HG03280 (cell line): ENCODE results near the gene PEX26.
"Not testable (repeated sequence)": the region's sequence is repeated elsewhere in the genome, so short reads cannot be mapped to it uniquely, and the experiment has no call there.

ENCODE experiments used
- ATAC-seq: cut with Tn5 transposase; IDR thresholded peaks from one replicate; pipeline ENCODE4 v1.9.1; 2021; ENCODE audit warnings: mild to moderate bottlenecking, moderate library complexity; ENCODE audit not compliant: unreplicated experiment

Gene PEX26

DNA sequence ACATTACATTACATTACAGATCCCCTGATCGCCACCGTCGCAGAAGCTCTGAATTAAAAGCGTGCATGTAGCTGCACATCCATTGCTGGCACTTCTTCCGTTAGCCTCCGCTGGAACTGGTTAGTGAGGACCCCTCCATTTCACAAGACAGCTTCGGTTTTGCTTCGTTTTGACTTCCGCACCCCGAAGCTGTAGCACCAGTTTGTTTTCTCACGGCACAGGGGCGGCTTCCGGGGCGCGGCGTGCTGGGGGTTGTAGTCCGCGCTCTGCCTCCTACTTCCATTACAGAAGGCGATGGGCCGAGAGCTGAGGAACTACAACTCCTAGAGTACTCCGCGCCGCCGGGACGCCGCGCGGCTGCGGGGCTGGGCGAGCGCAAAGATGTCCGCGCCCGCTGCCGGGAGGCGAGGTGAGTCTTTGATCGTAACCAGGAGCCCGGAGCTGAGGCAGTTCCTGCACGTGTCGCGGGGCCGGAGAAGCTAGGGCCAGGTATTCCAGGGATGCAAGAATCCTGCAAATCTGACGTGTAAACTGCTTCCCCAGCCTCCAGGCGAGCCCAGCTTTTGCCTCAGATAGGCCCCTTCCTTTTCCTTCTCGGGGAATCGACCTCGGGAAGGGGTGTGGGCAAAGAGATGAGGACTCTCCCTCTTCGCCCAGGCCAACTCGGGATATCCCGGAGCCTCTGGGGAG, at the start of gene PEX26:
PEX26 (plus strand) TSS at position 352 of the 690 bp plus-strand sequence. CDS start 387 bp downstream, outside the sequence.
- peak; percentile 89 for ATAC-seq

DNA sequence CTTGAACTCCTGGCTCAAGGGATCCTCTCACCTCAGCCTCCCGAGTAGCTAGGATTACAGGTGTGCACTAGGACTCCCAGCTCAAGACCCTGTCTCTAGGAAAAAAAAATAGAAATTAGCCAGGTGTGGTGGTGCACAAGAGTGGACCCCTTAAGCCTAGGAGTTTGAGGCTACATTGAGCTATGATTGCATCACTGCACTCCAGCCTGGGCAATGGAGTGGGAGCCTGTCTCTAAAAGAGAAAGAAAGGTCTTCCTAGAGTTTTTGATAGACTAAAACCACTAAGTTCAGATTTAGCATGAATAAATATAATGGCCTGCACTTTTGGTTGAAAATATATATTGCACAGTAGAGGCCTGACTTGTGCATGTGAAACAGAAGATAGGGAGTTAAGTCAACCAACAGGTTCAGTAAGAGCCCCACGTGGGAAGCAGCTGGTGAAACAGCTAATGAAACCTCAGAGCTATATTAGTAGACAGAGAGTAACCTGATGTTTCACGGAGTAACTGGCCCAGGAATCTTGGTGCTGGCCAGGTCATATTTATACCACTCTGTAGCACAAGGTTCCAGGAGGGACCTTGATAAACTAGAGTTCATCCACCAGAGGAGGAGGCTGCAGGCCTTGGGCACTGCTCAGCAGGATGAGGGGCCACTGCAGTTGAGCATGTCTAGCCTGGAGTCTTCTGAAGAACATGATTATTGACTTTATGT, 48.8 kb upstream of the PEX26 start:
- peak; percentile 46 for ATAC-seq

DNA sequence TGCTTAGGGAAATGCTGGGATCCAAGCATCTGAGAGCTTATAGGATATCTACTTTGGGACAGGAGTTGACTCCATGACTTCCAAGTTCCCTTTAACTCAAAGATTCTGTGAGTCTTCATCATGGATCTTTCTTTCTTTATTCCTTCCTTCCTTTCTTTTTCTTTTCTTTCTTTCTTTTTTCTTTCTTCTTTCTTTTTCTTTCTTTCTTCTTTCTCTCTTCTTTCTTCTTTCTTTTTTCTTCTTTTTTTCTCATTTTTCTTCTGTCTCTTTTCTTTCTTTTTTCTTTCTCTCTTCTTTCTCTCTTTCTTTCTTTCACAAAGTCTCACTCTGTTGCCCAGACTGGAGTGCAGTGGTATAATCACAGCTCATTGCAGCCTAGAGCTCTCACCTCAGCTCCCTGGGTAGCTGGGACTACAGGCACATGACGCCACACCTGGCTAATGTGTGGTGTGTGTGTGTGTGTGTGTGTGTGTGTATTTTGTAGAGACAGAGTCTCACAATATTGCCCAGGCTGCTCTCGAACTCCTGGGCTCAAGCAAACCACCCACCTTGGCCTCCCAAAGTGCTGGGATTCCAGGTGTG, 48.0 kb upstream of the PEX26 start:
- ATAC-seq = no peak

DNA sequence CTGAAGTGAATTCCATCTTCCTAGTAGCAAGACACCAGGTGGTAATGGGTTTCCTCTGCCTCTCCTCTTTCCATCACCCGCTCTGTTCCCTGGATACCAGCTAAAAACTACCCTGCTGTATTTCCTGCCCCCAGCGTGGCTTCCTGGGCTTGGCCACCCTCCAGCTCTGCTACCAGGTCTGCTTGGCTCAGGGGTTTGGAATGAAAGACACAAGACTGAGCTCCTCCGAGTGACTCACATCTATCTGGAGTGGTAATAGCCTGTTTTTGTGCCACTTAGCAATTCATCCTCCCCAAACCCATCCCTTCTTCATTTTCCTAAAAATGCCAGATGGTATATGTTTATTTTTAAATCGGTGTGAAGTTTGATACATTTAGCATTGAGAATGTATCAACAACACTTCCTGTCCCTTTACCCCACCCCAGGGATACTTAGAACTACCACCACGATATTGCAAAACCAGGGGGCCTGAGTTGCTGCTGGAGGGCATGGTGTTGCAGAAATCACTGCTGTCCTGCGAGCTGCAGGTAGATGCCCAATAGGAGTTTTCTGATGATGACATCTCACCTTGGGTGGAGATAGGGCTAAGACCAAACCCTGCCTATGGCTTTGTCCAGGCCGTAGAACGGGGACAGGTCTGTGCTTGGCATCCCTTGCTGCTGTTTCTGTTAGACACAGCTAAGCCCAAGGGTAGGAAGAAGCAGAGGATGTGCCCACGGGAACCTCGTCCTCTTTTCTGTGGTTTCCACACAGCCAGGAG, 45.9 kb upstream of the PEX26 start:
- ATAC-seq = no peak

DNA sequence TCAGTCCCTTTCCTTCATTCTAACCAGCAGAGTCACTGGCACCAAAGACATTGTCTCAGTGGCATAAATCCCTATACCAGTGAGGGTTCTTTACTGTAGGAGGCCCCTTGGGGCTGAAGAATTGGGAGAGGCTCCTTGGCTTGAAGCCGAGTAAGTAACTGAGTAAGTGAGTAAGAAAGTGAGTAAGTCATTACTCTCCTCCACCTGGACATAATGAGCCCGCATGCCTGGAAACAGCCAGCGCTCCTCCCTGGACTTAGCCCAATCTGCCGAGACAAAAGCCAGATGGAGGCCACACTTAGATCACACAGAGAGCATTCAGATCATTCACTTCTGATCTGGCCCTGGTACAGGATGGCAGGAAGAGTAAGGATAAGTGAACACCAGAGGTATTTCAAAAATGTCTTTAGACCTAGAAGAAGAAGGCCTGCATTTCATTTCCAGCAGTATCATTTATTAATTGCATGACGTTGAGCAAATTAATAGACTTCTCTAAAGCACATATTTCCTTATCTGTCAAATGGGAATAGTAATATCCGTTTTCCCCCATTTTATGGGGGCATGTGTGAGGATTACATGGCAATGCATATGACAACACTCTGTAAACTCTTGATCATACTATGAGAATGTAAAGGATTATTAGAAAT, 45.2 kb upstream of the PEX26 start:
- no peak for ATAC-seq

DNA sequence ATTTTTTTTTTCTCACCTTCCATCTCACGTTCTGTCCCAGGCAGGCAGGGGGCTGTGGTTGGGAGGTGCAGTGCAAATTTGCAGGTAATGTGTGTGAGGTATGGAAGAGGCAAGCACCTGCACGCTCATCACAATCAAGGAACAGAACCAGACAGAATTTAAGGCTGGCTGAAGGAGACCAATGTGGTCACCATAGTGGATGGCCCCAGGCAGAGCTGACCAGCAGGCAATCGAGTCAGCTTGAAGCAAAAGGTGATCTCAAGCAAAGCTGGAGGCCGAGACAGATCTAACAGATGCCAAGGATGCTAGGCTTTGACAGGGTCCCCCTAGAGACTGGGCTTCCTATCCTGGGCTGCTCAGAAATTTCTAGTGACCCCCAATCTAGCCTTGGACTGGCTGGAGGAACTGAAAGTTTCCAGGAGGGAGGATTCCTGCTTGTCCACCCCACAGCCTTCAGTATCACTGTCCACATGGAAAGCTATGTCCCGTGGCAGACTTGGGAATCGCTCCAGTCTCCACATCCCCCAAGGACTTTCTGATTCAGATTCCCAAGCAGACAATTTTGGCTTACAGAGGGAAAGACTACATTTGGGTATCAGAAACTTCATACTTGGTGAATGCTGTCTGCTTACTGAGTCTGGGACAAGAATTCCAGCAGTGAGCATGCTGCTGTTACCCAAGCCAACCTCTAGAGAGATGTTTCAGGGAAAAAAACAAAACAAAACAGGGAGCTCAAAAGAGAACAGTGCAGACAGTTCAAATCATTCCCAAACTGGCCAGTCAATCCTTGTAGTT, 44.4 kb upstream of the PEX26 start:
- ATAC-seq = no peak

DNA sequence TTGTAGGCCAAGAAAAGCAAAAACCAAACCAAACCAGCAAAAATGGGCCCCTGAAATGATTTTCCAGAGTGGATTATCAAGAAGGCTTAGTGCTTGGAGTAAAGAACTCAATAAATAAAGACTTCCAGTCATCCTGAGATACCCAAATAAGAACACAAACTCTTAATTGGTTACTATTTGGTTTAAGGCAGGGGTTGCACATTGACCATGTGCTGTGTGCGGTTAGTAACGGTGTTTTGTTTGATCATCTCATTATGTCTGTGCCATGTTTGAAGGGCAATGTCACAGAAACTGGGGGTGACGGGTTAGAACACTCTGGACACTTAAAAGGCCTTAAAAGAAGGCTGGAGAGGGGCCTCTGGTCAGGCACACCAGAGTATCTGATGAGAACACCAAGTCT, 43.7 kb upstream of the PEX26 start:
- ATAC-seq = no peak

DNA sequence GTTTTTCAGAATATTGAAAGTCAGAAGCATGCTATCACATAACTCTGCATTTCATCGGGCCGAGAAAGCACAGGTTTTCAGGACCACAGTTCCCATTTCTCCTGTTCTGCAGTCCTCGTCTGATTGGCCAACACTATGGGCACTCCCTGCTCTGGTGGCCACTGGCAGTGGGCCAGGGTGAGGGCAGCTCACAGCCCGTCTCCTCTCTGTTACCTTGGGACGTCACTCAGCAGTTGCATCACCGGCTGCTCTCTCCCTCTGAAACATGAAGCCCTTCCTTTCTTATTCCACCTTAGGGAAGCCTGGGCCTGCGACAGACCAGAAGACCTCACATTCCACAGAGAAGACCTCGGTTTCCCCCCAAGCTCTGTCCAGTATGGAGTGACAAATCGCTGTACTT, 42.0 kb upstream of the PEX26 start:
- no peak for ATAC-seq

DNA sequence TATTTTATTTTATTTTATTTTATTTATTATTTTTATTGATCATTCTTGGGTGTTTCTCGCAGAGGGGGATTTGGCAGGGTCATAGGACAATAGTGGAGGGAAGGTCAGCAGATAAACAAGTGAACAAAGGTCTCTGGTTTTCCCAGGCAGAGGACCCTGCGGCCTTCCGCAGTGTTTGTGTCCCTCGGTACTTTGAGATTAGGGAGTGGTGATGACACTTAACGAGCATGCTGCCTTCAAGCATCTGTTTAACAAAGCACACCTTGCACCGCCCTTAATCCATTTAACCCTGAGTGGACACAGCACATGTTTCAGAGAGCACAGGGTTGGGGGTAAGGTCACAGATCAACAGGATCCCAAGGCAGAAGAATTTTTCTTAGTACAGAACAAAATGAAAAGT, 36.9 kb upstream of the PEX26 start:
- ATAC-seq = not testable (repeated sequence)

DNA sequence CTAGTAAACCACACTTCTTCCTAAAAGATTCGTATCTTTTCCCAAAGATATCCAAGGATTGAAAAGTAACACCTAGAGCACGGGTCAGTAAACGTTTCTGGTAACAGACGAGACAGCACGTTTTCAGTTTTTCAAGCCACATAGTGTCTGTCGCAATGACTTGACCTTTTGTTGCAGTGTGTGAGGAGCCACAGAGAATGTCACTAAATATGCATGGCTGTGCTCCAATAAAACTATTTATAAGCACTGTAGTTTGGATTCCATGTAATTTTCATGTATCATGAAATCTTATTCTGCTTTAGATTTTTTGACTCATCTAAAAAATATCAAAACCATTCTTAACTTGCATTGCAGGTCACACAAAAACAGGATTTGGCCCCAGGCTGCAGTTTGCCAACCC, 35.1 kb upstream of the PEX26 start:
- no peak for ATAC-seq

DNA sequence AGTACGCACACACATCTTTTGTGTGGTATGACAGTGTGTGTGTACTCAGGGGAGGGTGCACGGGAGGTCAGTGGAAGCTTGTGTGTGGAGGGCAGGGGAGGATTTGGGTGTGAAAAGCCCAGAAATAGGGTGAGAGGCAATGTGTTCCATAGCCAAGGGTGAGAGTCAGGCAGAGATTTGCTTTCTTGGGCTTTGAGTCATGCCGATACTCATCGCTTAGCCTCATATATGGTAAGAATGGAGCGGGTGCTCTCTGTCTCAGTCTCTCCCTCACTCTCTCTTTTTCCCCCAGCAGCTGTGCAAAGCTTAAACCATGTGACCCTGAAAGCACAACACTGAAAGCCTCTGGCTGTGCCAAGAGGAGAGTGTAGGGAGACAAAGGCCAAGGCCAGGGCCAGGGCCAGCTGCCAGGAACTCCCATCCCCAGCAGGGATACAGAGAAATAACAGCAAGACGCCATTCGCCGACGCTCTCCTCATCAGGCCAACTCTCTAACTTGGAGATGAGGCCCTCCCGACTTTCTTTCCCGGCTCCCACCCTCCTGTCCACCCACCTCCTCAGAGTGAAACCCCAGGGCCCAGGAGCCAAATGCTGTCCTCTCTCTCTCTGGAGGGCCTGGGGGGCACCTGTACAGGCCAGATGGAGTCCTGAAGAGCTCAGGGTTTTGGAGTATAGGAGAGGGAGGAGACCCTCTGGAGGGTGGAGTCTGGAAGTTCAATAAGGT, 33.1 kb upstream of the PEX26 start:
- ATAC-seq = no peak

DNA sequence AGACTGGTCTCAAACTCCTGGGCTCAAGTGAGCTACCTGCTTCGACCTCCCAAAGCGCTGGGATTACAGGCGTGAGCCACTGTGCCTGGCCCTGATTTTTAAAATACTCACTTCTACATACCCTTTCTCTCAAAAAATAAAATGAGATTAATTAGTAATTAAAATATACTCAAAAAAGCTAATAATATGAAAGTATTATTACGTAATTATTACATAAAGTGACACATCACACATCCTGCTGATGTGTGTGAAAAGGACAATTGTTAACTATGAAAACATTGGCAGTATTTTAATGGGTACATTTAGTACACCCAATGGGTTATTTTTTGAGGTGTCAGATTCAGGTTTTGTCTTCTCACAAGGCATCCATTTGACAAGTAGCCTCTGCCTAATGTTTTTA, 32.0 kb upstream of the PEX26 start:
- no peak for ATAC-seq

DNA sequence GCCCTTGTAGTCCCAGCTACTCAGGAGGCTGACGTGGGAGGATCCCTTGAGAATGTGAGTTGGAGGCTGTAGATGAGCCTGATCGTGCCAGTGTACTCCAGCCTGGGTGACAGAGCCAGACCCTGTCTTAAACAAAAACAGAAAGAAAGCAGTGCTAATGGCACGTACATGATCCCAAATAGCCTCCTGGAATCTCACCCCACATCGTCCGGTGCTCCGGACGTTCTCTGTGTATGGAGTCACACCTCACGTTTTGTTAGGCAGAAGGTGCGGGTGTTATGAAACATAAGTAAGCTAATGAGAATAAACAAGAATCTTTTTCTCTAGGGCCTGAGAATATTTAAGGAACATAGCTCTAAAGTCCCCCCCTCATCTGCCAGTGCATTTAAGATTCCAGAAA, 29.7 kb upstream of the PEX26 start:
- no peak for ATAC-seq

DNA sequence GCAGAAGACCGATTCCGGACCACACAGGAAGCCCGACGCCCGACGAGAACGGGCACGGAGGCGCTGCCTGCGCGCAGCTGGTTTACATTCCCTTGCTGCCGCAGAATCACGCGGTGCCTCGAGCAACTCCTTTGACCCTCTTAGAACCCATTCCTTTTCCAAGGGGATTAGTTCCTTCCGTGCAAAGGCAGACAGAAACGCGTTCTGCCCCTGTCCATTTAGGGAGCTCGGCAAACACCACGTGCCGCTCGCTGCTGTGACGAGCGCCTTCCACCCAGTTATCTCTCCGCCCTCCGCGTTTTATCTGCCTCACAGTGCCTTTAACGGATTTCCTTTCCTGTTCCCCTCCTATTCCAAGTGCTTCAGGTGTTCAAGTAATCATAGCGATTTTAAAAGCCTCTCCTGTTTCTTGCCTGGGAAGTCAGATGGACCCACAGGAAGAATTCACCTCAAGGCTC, 29.3 kb upstream of the PEX26 start:
- ATAC-seq = no peak

DNA sequence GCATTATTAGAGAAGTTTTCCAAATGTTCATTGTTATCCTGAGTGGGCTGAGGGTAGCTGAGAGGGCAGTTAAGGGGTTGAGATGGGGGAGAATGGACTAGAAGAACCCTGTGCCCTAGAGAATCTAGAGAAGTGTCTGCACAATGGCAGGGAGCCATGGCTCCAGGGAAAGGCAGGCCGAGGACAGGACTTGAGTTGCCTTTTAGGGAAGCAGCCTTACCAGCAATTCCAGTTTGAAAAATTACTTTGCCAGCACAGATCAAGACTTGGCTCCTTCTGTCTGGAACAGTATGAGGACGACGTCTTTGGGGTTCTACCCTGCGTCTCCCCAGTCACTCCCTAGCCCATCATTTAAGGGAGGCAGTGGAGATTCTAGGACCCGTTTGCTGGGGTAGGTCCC, 27.7 kb upstream of the PEX26 start:
- ATAC-seq = no peak

DNA sequence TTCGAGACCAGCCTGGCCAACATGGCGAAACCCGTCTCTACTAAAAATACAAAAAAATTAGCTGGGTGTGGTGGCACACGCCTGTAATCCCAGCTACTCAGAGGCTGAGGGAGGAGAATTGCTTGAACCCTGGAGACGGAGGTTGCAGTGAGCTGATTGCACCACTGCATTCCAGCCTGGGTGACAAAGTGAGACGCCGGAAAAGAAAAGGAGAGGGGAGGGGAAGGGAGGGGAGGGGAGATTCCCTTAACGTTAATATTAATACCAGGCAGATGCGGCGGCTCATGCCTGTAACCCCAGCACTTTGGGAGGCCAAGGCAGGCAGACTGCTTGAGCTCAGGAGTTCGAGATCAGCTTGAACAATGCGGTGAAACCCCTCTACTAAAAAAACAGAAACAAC, 26.7 kb upstream of the PEX26 start:
- not testable (repeated sequence) for ATAC-seq

DNA sequence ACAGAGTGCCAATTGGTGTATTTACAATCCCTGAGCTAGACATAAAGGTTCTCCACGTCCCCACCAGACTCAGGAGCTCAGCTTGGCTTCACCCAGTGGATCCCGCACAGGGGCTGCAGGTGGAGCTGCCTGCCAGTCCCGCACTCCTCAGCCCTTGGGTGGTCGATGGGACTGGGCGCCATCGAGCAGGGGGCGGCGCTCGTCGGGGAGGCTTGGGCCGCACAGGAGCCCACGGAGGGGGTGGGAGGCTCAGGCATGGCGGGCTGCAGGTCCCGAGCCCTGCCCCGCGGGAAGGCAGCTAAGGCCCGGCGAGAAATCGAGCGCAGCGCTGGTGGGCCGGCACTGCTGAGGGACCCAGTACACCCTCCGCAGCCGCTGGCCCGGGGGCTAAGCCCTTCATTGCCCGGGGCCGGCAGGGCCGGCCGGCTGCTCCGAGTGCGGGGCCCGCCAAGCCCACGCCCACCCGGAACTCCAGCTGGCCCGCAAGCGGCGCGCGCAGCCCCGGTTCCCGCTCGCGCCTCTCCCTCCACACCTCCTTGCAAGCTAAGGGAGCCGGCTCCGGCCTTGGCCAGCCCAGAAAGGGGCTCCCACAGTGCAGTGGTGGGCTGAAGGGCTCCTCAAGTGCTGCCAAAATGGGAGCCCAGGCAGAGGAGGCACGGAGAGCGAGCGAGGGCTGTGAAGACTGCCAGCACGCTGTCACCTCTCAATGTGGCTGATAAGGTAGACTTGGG, 24.4 kb upstream of the PEX26 start:
- ATAC-seq = not testable (repeated sequence)

DNA sequence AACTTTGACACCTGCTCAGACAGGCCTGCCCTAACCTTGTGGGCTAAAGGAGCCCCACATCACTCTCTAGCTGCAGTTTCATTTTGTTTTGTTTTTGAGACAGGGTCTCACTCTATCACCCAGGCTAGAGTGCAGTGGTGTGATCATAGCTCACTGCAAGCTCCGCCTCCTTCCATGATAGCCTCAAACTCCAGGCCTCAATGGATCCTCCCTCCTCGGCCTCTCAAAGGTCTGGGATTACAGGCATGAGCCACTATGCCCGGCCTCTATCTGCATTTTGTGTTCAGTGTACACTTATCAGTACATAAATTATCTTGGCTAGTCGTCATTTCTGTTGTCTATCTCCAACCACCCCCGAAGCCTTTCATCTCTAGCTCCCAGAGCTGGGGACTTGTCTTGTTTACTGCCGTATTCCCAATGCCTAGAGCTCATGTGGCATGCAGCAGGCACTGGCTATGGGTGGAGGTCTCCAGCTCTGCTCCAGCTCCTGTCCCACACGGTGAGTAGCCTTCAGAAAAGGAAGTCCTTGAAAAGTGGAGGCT, 22.1 kb upstream of the PEX26 start:
- ATAC-seq = no peak
